ENCODE results near the gene ZSCAN5B.
"Not testable (repeated sequence)": the region's sequence is repeated elsewhere in the genome, so short reads cannot be mapped to it uniquely, and the experiment has no call there.

ZSCAN5B gene

GRCh38 chr19:56177564-56178243 lies 19.9 kb downstream of the ZSCAN5B start:
- DNase-seq (ENCODE audit: low read depth) = no peak
- no peak overlapping the region for H3K4me3 ChIP-seq (ENCODE audit: low read depth, low read length)
- no peak for TF ChIP-seq CTCF (IDR thresholded peaks at IDR 0.05; ENCODE audit: low read depth, low read length)
- TF ChIP-seq MYC (IDR thresholded peaks at IDR 0.05; ENCODE audit: low read depth, low read length) = no peak
- TF ChIP-seq, protein P1, sequence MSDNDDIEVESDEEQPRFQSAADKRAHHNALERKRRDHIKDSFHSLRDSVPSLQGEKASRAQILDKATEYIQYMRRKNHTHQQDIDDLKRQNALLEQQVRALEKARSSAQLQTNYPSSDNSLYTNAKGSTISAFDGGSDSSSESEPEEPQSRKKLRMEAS (IDR thresholded peaks at IDR 0.05; ENCODE audit: low read depth, low read length) = no peak
- no peak for TF ChIP-seq POLR2A (IDR thresholded peaks at IDR 0.05; ENCODE audit: extremely low read depth, insufficient read length)

- DNase-seq (ENCODE audit: low read depth) = no peak
- TF ChIP-seq MYC (IDR thresholded peaks at IDR 0.05; ENCODE audit: low read depth, low read length) = no peak
- TF ChIP-seq POLR2A (IDR thresholded peaks at IDR 0.05; ENCODE audit: extremely low read depth, insufficient read length) = no peak
- TF ChIP-seq, protein P1 (IDR thresholded peaks at IDR 0.05; ENCODE audit: low read depth, low read length) = no peak
These were observed 20.7 kb downstream of the ZSCAN5B start for GRCh38 chr19:56176881-56177280.

DNA sequence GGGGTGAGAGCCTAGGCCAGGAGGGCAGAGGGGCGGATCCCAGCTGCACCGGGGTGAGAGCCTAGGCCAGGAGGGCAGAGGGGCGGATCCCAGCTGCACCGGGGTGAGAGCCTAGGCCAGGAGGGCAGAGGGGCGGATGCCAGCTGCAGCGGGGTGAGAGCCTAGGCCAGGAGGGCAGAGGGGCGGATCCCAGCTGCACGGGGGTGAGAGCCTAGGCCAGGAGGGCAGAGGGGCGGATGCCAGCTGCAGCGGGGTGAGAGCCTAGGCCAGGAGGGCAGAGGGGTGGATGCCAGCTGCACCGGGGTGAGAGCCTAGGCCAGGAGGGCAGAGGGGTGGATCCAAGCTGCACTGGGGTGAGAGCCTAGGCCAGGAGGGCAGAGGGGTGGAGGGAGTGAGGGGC lies 21.3 kb downstream of the ZSCAN5B start:
- not testable (repeated sequence) for DNase-seq (ENCODE audit: low read depth); H3K4me3 ChIP-seq (ENCODE audit: low read depth, low read length)

More at GRCh38 chr19:56176881-56177280, 20.7 kb downstream of the ZSCAN5B start:
- H3K4me3 ChIP-seq (ENCODE audit: low read depth, low read length) = no peak overlapping the region

- DNase-seq (ENCODE audit: low read depth); H3K4me3 ChIP-seq (ENCODE audit: low read depth, low read length): not testable (repeated sequence)
These were observed 21.7 kb downstream of the ZSCAN5B start, which contains the start of gene GALP for GRCh38 chr19:56175861-56176307. Gene GALP (plus strand): TSS chr19:56176008. CDS start chr19:56177109, 1,101 bp downstream.

- TF ChIP-seq, protein P1 (IDR thresholded peaks at IDR 0.05; ENCODE audit: low read depth, low read length) = no peak
- TF ChIP-seq POLR2A (IDR thresholded peaks at IDR 0.05; ENCODE audit: extremely low read depth, insufficient read length) = no peak
- TF ChIP-seq MYC (IDR thresholded peaks at IDR 0.05; ENCODE audit: low read depth, low read length) = no peak
- no peak for TF ChIP-seq CTCF (IDR thresholded peaks at IDR 0.05; ENCODE audit: low read depth, low read length)
- no peak for DNase-seq (ENCODE audit: low read depth)
- H3K4me3 ChIP-seq (ENCODE audit: low read depth, low read length) = no peak overlapping the region
These were observed 23.0 kb downstream of the ZSCAN5B start for GRCh38 chr19:56174550-56174949.

DNA sequence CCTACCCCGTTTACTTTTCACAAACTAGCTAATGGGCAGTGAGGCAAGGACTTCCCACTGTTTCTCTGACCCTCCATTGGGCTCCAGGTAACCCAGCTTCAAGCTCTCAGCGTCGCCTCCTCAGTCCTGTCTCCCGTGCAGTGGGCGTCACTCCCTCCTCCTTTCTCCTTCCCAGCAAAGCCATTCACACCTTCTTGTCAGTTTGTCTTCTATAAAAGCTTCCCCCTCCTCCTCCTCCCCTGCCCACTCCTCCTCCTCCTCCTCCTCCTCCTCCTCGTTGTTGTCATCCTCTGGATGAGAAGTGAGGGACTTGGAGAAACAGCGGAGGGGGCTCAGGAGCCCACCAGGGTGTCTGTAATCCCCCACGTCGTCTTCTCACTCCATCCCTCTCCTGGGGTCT lies 23.5 kb downstream of the ZSCAN5B start:
- no peak overlapping the region for H3K4me3 ChIP-seq (ENCODE audit: low read depth, low read length)
- no peak for TF ChIP-seq MYC (IDR thresholded peaks at IDR 0.05; ENCODE audit: low read depth, low read length)
- no peak for TF ChIP-seq CTCF (IDR thresholded peaks at IDR 0.05; ENCODE audit: low read depth, low read length)
- TF ChIP-seq, protein P1 (IDR thresholded peaks at IDR 0.05; ENCODE audit: low read depth, low read length) = no peak
- TF ChIP-seq POLR2A (IDR thresholded peaks at IDR 0.05; ENCODE audit: extremely low read depth, insufficient read length) = no peak
- DNase-seq (ENCODE audit: low read depth) = no peak

DNA sequence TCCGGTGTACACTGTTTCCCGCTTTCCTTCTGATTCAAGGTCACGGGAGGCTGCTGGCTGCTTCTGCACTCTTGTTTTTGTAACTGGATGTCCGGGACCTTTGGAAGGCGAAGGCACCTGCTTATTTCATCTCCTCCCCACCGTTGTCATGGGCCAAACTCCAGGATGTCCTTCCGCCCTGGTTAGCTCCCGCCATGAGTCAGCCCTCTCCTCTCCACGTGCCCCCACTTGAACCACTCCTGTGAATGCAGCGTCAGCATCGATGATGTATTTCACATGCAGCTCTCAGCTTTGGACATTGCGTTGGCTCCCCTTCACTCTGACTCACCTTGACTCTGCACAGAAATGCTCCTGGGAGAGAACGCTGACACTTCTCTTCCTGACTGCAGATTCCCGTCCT lies 27.3 kb downstream of the ZSCAN5B start:
- H3K4me3 ChIP-seq (ENCODE audit: low read depth, low read length) = no peak overlapping the region
- TF ChIP-seq, protein P1 (IDR thresholded peaks at IDR 0.05; ENCODE audit: low read depth, low read length) = no peak
- TF ChIP-seq MYC (IDR thresholded peaks at IDR 0.05; ENCODE audit: low read depth, low read length) = no peak
- no peak for TF ChIP-seq CTCF (IDR thresholded peaks at IDR 0.05; ENCODE audit: low read depth, low read length)
- no peak for TF ChIP-seq POLR2A (IDR thresholded peaks at IDR 0.05; ENCODE audit: extremely low read depth, insufficient read length)
- DNase-seq (ENCODE audit: low read depth) = peak; percentile 11

All from NB4 (cell line).